Neural cell (in vitro differentiated cells): ENCODE data around the gene MRM1. TPM values are rescaled to one million over a fixed set of nuclear protein-coding genes. Genes with fewer than 3 reads are reported as not detected.

Source experiments
- H2AFZ ChIP-seq: fragments of 200-600, 300-800 bp; sonication (generic), shearing (Covaris generic); 2 replicates; pipeline ENCODE4 v1.6.0; 2014; ENCODE audit warnings: low read depth, mild to moderate bottlenecking, antibody characterized with exemption, low read length, moderate library complexity
- H3F3A ChIP-seq: fragments of 200-600 bp; shearing (Covaris generic); 2 replicates; pipeline ENCODE4 v1.6.1; 2016; ENCODE audit warnings: mild to moderate bottlenecking, moderate library complexity, mixed read lengths, antibody characterized with exemption, low read length; ENCODE audit not compliant: insufficient read depth, poor library complexity, severe bottlenecking
- H3K27ac ChIP-seq: fragments of 200-600, 300-800 bp; sonication (generic), shearing (Covaris generic); 2 replicates; pipeline ENCODE4 v1.5.1; 2014; ENCODE audit warnings: mild to moderate bottlenecking, low read length, moderate library complexity
- H3K27me3 ChIP-seq: fragments of 300-800, 200-600 bp; sonication (generic), shearing (Covaris generic); 2 replicates; pipeline ENCODE4 v1.6.0; 2014; ENCODE audit warnings: mild to moderate bottlenecking, low read depth, low read length, moderate library complexity; ENCODE audit not compliant: insufficient read depth
- H3K36me3 ChIP-seq: fragments of 300-800, 200-600 bp; sonication (generic), shearing (Covaris generic); 2 replicates; pipeline ENCODE4 v1.5.1; 2014; ENCODE audit warnings: mild to moderate bottlenecking, antibody characterized with exemption, low read length, moderate library complexity; ENCODE audit not compliant: insufficient read depth
- H3K4me2 ChIP-seq: fragments of 300-800, 200-600 bp; sonication (generic), shearing (Covaris generic); 2 replicates; pipeline ENCODE4 v1.6.0; 2014; ENCODE audit warnings: mild to moderate bottlenecking, low read length
- H3K4me3 ChIP-seq: fragments of 300-800, 200-600 bp; sonication (generic), shearing (Covaris generic); 2 replicates; pipeline ENCODE4 v1.5.1; 2014; ENCODE audit warnings: mild to moderate bottlenecking, low read length, moderate library complexity
- H3K79me2 ChIP-seq: fragments of 200-600 bp; shearing (Covaris generic); replicated peaks from 2 replicates; pipeline ENCODE4 v1.6.0; 2014; ENCODE audit warnings: mild to moderate bottlenecking, low read length, moderate library complexity; ENCODE audit not compliant: insufficient read depth
- H3K9ac ChIP-seq: fragments of 300-800, 200-600 bp; sonication (generic), shearing (Covaris generic); 2 replicates; pipeline ENCODE4 v1.6.1; 2016; ENCODE audit warnings: mild to moderate bottlenecking, low read length, mixed read lengths
- H3K9me2 ChIP-seq: fragments of 200-600 bp; shearing (Covaris generic); 2 replicates; pipeline ENCODE4 v1.6.1; 2016; ENCODE audit warnings: mild to moderate bottlenecking, low read length, mixed read lengths; ENCODE audit not compliant: insufficient read depth
- H3K9me3 ChIP-seq: fragments of 200-600, 300-800 bp; sonication (generic), shearing (Covaris generic); 2 replicates; pipeline ENCODE4 v1.6.1; 2016; ENCODE audit warnings: mild to moderate bottlenecking, mixed run types, low read length, moderate library complexity, mixed read lengths
- H4K20me1 ChIP-seq: fragments of 200-600 bp; shearing (Covaris generic); 2 replicates; pipeline ENCODE4 v1.6.1; 2016; ENCODE audit warnings: mild to moderate bottlenecking, mixed run types; ENCODE audit not compliant: insufficient read depth
- EP300 ChIP-seq: fragments of 450-650 bp; conservative IDR thresholded peaks from 2 replicates; pipeline ENCODE4 v1.6.1; 2014; ENCODE audit warnings: antibody characterized with exemption, mild to moderate bottlenecking, moderate library complexity; ENCODE audit not compliant: poor library complexity, severe bottlenecking
- EZH2 ChIP-seq: fragments of 200-600, 300-800 bp; shearing (Covaris generic), sonication (generic); IDR thresholded peaks from 2 replicates; pipeline ENCODE4 v1.6.1; 2014; ENCODE audit warnings: antibody characterized with exemption, low read length, borderline replicate concordance, mild to moderate bottlenecking; ENCODE audit not compliant: insufficient read depth, poor library complexity, severe bottlenecking
- MXI1 ChIP-seq: fragments of 450-650 bp; conservative IDR thresholded peaks from 2 replicates; pipeline ENCODE4 v1.6.1; 2014; ENCODE audit warnings: antibody characterized with exemption, mild to moderate bottlenecking; ENCODE audit not compliant: poor library complexity, severe bottlenecking
- POLR2AphosphoS5 ChIP-seq: IDR thresholded peaks from 2 replicates; pipeline ENCODE4 v1.6.1; 2012
- RAD21 ChIP-seq: fragments of 450-650 bp; conservative IDR thresholded peaks from 2 replicates; pipeline ENCODE4 v1.6.1; 2014; ENCODE audit warnings: antibody characterized with exemption, mild to moderate bottlenecking, moderate library complexity
- SMC3 ChIP-seq: fragments of 450-650 bp; conservative IDR thresholded peaks from 2 replicates; pipeline ENCODE4 v1.6.1; 2014; ENCODE audit warnings: antibody characterized with exemption, mild to moderate bottlenecking, moderate library complexity; ENCODE audit not compliant: poor library complexity
- TAF1 ChIP-seq: IDR thresholded peaks from 2 replicates; pipeline ENCODE4 v1.6.1; 2012; ENCODE audit warnings: low read depth
- polyA plus RNA-seq: library from polyadenylated mRNA; depleted of rRNA; stranded (reverse); fragments of >200 nt; gene quantifications from 2 replicates; pipeline ENCODE4 v1.2.3, GENCODE V29; 2014
- TF ChIP-seq, protein P1 (sequence below): fragments of 450-650 bp; IDR thresholded peaks from 2 replicates; pipeline ENCODE4 v1.5.1; 2014; ENCODE audit warnings: antibody characterized with exemption, mild to moderate bottlenecking, moderate library complexity; ENCODE audit not compliant: poor library complexity, severe bottlenecking
- TF ChIP-seq, protein P2 (sequence below): IDR thresholded peaks from 2 replicates; pipeline ENCODE4 v1.6.1; 2012; ENCODE audit warnings: borderline replicate concordance

Gene MRM1
- polyA plus RNA-seq, 1 donor from 2014 or later: 1.8 TPM

DNA sequence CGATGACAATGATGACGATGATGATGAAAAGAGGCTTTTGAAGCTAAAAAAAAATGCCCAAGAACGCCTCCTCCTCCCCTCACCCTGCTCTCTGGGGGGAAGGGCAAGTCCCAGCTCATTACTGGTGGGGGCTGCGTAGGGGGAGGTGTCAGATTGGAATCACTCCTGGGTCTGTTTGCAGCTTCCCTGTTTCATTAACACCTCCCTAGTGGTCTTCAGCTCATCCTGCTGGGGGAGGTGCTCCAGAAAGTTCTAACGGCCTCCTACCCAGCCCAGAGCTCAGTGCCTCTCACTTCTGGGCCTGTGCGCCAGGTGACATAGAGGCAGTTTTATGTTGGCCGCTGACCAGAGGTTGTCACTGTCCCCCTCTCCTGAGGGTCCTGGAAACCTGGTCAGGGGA is 12.7 kb downstream of the MRM1 start:
- H3K27me3 ChIP-seq: no peaks in the 10 kb centered on the region
- H3K4me3 ChIP-seq: no peak overlapping the region
- no peak overlapping the region for H3K27ac ChIP-seq
- H3K9me2 ChIP-seq: no peaks in the 10 kb centered on the region
- H3K36me3 ChIP-seq: no peaks in the 10 kb centered on the region
- no peak for TF ChIP-seq EZH2
- TF ChIP-seq MXI1: no peak
- no peak for TF ChIP-seq RAD21
- TF ChIP-seq, protein P1, sequence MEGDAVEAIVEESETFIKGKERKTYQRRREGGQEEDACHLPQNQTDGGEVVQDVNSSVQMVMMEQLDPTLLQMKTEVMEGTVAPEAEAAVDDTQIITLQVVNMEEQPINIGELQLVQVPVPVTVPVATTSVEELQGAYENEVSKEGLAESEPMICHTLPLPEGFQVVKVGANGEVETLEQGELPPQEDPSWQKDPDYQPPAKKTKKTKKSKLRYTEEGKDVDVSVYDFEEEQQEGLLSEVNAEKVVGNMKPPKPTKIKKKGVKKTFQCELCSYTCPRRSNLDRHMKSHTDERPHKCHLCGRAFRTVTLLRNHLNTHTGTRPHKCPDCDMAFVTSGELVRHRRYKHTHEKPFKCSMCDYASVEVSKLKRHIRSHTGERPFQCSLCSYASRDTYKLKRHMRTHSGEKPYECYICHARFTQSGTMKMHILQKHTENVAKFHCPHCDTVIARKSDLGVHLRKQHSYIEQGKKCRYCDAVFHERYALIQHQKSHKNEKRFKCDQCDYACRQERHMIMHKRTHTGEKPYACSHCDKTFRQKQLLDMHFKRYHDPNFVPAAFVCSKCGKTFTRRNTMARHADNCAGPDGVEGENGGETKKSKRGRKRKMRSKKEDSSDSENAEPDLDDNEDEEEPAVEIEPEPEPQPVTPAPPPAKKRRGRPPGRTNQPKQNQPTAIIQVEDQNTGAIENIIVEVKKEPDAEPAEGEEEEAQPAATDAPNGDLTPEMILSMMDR: no peak
- TF ChIP-seq TAF1: no peak
- TF ChIP-seq, protein P2, sequence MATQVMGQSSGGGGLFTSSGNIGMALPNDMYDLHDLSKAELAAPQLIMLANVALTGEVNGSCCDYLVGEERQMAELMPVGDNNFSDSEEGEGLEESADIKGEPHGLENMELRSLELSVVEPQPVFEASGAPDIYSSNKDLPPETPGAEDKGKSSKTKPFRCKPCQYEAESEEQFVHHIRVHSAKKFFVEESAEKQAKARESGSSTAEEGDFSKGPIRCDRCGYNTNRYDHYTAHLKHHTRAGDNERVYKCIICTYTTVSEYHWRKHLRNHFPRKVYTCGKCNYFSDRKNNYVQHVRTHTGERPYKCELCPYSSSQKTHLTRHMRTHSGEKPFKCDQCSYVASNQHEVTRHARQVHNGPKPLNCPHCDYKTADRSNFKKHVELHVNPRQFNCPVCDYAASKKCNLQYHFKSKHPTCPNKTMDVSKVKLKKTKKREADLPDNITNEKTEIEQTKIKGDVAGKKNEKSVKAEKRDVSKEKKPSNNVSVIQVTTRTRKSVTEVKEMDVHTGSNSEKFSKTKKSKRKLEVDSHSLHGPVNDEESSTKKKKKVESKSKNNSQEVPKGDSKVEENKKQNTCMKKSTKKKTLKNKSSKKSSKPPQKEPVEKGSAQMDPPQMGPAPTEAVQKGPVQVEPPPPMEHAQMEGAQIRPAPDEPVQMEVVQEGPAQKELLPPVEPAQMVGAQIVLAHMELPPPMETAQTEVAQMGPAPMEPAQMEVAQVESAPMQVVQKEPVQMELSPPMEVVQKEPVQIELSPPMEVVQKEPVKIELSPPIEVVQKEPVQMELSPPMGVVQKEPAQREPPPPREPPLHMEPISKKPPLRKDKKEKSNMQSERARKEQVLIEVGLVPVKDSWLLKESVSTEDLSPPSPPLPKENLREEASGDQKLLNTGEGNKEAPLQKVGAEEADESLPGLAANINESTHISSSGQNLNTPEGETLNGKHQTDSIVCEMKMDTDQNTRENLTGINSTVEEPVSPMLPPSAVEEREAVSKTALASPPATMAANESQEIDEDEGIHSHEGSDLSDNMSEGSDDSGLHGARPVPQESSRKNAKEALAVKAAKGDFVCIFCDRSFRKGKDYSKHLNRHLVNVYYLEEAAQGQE: no peak
- no peak for TF ChIP-seq POLR2AphosphoS5
- no peak for TF ChIP-seq SMC3
- no peak for TF ChIP-seq EP300
- H2AFZ ChIP-seq: no peak overlapping the region
- no peak overlapping the region for H3K9ac ChIP-seq
- H4K20me1 ChIP-seq: no peaks in the 10 kb centered on the region
- H3K9me3 ChIP-seq: no peaks in the 10 kb centered on the region
- no peaks in the 10 kb centered on the region for H3K79me2 ChIP-seq
- H3K4me2 ChIP-seq: no peak overlapping the region
- H3F3A ChIP-seq: no peaks in the 10 kb centered on the region

DNA sequence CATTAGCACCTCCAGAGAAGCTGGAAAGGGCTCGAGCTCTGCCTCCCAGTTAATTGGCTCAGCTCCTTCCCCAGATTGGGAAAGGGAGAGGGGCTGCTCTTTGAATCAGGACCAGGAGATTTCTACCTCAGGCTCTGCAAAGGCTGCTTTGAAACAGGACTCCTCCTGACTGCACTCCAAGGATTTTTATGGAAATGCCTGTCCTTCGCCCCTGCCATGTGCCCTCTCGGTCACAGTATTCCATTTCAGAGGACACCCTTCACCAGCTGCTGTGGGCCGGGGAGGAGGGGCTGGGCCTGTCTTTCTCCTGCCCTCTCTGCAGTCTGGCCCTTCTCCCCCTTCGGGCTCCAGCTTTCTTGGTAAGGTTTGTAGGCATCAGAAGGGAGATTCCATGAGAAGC is 13.6 kb downstream of the MRM1 start:
- H4K20me1 ChIP-seq: no peaks in the 10 kb centered on the region
- H3K4me3 ChIP-seq: no peak overlapping the region
- H3K9me3 ChIP-seq: no peaks in the 10 kb centered on the region
- H3K27me3 ChIP-seq: no peaks in the 10 kb centered on the region
- H3K36me3 ChIP-seq: no peaks in the 10 kb centered on the region
- H3K27ac ChIP-seq: no peak overlapping the region
- no peaks in the 10 kb centered on the region for H3F3A ChIP-seq
- TF ChIP-seq, protein P2: no peak
- no peak for TF ChIP-seq SMC3
- no peak for TF ChIP-seq POLR2AphosphoS5
- TF ChIP-seq TAF1: no peak
- TF ChIP-seq, protein P1: no peak
- TF ChIP-seq MXI1: no peak
- TF ChIP-seq EZH2: no peak
- TF ChIP-seq EP300: no peak
- no peak for TF ChIP-seq RAD21
- H3K4me2 ChIP-seq: no peak overlapping the region
- H3K79me2 ChIP-seq: no peaks in the 10 kb centered on the region
- H3K9me2 ChIP-seq: no peaks in the 10 kb centered on the region
- H2AFZ ChIP-seq: no peak overlapping the region
- H3K9ac ChIP-seq: no peak overlapping the region
